ENCODE measurements around the gene ZBTB43.

- TF ChIP-seq CTCF (IDR thresholded peaks at IDR 0.05 in 2 of 3, conservative IDR thresholded peaks at IDR 0.05 in 1 of 3; ENCODE audit: borderline replicate concordance in 1 of 3, insufficient read depth in 1 of 3, low read depth in 2 of 3, low read length in 2 of 3) (no peak), RAD21 (IDR thresholded peaks at IDR 0.05; ENCODE audit: low read depth) (no peak), REST (IDR thresholded peaks at IDR 0.05; ENCODE audit: low read depth) (no peak), POLR2AphosphoS5 (IDR thresholded peaks at IDR 0.05; ENCODE audit: low read depth, low read length) (no peak), SP1 (IDR thresholded peaks at IDR 0.05; ENCODE audit: low read depth) (no peak), ZFX (IDR thresholded peaks at IDR 0.05) (no peak), SRF (IDR thresholded peaks at IDR 0.05; ENCODE audit: low read depth) (no peak), EZH2 (IDR thresholded peaks at IDR 0.05) (no peak), POLR2A (IDR thresholded peaks at IDR 0.05; ENCODE audit: borderline replicate concordance, extremely low read depth, insufficient read depth, insufficient read length) (no peak), CEBPB (IDR thresholded peaks at IDR 0.05; ENCODE audit: low read depth) (no peak), YY1 (IDR thresholded peaks at IDR 0.05; ENCODE audit: extremely low read depth, insufficient replicate concordance, low read depth, low read length) (no peak), TCF7L2 (IDR thresholded peaks at IDR 0.05; ENCODE audit: borderline replicate concordance, extremely low read depth, insufficient read depth, insufficient read length) (no peak), EGR1 (IDR thresholded peaks at IDR 0.05; ENCODE audit: low read depth) (no peak), CBX3 (IDR thresholded peaks at IDR 0.05; ENCODE audit: low read depth) (no peak)
Observed at GRCh38 chr9:126834672-126835071, 29.8 kb downstream of the ZBTB43 start.

Data from HCT116 (cell line).